Activated naive CD4-positive, alpha-beta T cell treated with Interleukin-2 at 50 U/mL for 16 hours (primary cell): Measurements from ENCODE around the gene FAM20C.
"Not testable (repeated sequence)": the region's sequence is repeated elsewhere in the genome, so short reads cannot be mapped to it uniquely, and the experiment has no call there.

Experiments used
- DNase-seq: peaks from one replicate; pipeline ENCODE4 v3.0.0-alpha.2; 2020

The FAM20C gene

GRCh38 chr7:297141-297540 is 104.8 kb downstream of the FAM20C start:
- not testable (repeated sequence) for DNase-seq

- DNase-seq = no peak
Observed at GRCh38 chr7:297611-298374, 105.4 kb downstream of the FAM20C start.

- DNase-seq = no peak
Observed at GRCh38 chr7:298375-298702, 106.0 kb downstream of the FAM20C start.

- no peak for DNase-seq
Observed at GRCh38 chr7:298743-299142, 106.4 kb downstream of the FAM20C start.

GRCh38 chr7:299169-299568 is 106.8 kb downstream of the FAM20C start:
- no peak for DNase-seq

GRCh38 chr7:299628-300027 is 107.3 kb downstream of the FAM20C start:
- DNase-seq = no peak

GRCh38 chr7:300048-300447 is 107.7 kb downstream of the FAM20C start:
- DNase-seq = no peak

GRCh38 chr7:300546-301290 is 108.3 kb downstream of the FAM20C start:
- DNase-seq = no peak

GRCh38 chr7:301291-302053 is 109.1 kb downstream of the FAM20C start:
- DNase-seq = no peak

- no peak for DNase-seq
Observed at GRCh38 chr7:302054-302992, 110.0 kb downstream of the FAM20C start.

GRCh38 chr7:303425-303824 is 111.1 kb downstream of the FAM20C start:
- DNase-seq = no peak

- no peak for DNase-seq
Observed at GRCh38 chr7:303884-304573, 111.7 kb downstream of the FAM20C start.

GRCh38 chr7:304574-305409 is 112.4 kb downstream of the FAM20C start:
- no peak for DNase-seq

- DNase-seq = no peak
Observed at GRCh38 chr7:305410-306151, 113.2 kb downstream of the FAM20C start.

GRCh38 chr7:307970-308369 is 115.6 kb downstream of the FAM20C start:
- DNase-seq = no peak

GRCh38 chr7:309586-310228 is 117.3 kb downstream of the FAM20C start:
- DNase-seq = no peak
